Measurements from ENCODE around the gene NCKAP5L. TPM values are rescaled to one million over a fixed set of nuclear protein-coding genes. Genes with fewer than 3 reads are reported as not detected.

Gene NCKAP5L
- total and polyA plus RNA-seq, 9 of the 15 experiments (the other 6 are each of a cell fraction or from before 2014, with no cell fraction given), result 0.01 to 14.4 (median 3.7) TPM

- TF ChIP-seq ZNF592 (IDR thresholded peaks at IDR 0.05) (no peak), EP400 (IDR thresholded peaks at IDR 0.05) (no peak), ZBTB17 (CRISPR knock-in tag; IDR thresholded peaks at IDR 0.05) (no peak), TAF15 (IDR thresholded peaks at IDR 0.05; ENCODE audit: low read depth, low read length) (no peak), TEAD4 (IDR thresholded peaks at IDR 0.05; ENCODE audit: low read length) (0 out of 2 replicates have a peak, but pooled peaks have one; percentile 5), TEAD4 (CRISPR knock-in tag; IDR thresholded peaks at IDR 0.05; ENCODE audit: borderline replicate concordance) (no peak), ZZZ3 (IDR thresholded peaks at IDR 0.05) (peak; percentile 40; the same call in 1 of the 2 replicates), ZNF586 (CRISPR knock-in tag; conservative IDR thresholded peaks at IDR 0.05) (no peak), ADNP (tag; IDR thresholded peaks at IDR 0.05) (no peak), TFE3 (CRISPR knock-in tag; IDR thresholded peaks at IDR 0.05) (no peak), CTCFL (IDR thresholded peaks at IDR 0.05; ENCODE audit: borderline replicate concordance, insufficient read depth, low read depth, low read length, poor library complexity, severe bottlenecking) (peak; percentile 92), HOMEZ (CRISPR knock-in tag; IDR thresholded peaks at IDR 0.05) (no peak), ZNF224 (CRISPR knock-in tag; IDR thresholded peaks at IDR 0.05) (no peak), ZSCAN29 (IDR thresholded peaks at IDR 0.05) (no peak), ZNF3 (CRISPR knock-in tag; IDR thresholded peaks at IDR 0.05) (no peak), PML (IDR thresholded peaks at IDR 0.05; ENCODE audit: low read length) (no peak), ZNF282 (CRISPR knock-in tag; IDR thresholded peaks at IDR 0.05) (no peak), FOXO4 (CRISPR knock-in tag; IDR thresholded peaks at IDR 0.05) (no peak)
These were observed 65.1 kb downstream of the NCKAP5L start (continued) for GRCh38 chr12:49763006-49763591.

Measured in K562 (cell line).